HG03571 (cell line): Measurements from ENCODE around the gene S1PR5.

Experiments
- ATAC-seq: cut with Tn5 transposase; IDR thresholded peaks from one replicate; pipeline ENCODE4 v1.9.1; 2021; ENCODE audit not compliant: unreplicated experiment

Gene S1PR5

DNA sequence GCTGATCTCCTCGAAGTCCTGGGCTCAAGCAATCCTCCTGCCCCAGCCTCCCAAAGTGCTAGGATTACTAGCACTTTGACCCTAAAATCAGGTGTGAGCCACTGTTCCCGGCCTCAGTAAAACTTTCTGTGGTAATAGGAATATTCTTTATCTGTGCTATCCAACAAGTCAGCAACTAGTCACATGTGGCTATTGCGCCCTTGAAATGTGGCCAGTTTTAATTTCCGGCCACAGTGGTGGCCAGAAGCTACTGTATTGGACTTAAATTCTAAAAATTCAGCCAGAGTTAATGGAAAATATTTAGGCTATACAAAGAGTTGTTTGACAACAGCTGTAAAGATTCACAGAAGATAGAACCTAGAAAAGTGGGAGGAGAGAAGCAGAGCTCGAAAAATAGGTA lies 44.1 kb downstream of the S1PR5 start:
- ATAC-seq: no peak

DNA sequence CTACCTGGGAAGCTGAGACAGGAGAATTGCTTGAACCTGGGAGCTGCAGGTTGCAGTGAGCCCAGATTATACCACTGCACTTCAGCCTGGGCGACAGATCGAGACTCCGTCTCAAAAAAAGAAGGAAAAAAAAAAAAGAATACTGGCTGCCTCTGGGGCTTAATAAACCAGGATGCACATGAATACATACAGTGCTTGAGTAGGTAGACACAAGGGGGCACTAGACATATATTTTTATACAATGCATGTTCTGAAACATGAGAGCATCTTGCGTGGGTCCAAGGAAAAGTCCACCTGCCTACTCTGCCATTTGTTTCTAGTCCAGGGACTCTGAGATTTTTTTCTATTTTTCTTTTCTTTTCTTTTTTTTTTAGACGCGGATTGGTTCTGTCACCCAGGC lies 45.3 kb downstream of the S1PR5 start:
- ATAC-seq: no peak

DNA sequence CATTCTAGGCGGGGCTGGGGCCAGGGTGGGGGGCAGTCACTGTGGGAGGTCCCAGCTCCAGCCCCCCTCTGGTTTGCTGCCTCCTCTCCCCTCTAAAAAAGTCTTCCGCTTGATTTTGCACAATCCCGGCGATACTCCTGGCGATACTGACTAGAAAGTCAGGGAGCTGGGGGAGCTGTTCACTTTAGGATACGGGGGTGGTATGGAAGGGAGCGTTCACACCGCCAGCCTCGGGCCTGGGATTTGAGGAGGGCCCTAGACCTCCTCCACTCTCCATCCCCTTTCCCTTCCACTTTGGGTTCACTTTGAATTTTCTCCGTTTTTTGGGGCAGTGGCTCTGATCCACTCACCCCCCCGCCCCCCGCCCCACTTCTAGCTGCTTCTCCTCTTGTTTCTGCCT lies 49.1 kb downstream of the S1PR5 start:
- no peak for ATAC-seq

DNA sequence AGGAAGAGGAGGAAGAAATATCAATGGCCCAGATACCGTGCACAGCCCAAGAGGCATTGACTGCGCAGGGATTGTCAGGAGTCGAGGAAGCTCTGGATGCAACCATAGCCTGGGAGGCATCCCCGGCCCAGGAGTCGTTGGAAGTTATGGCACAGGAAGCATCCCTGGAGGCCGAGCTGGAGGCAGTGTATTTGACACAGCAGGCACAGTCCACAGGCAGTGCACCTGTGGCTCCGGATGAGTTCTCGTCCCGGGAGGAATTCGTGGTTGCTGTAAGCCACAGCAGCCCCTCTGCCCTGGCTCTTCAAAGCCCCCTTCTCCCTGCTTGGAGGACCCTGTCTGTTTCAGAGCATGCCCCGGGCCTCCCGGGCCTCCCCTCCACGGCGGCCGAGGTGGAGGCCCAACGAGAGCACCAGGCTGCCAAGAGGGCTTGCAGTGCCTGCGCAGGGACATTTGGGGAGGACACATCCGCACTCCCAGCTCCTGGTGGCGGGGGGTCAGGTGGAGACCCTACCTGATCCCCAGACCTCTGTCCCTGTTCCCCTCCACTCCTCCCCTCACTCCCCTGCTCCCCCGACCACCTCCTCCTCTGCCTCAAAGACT lies 50.0 kb downstream of the S1PR5 start:
- ATAC-seq: no peak

DNA sequence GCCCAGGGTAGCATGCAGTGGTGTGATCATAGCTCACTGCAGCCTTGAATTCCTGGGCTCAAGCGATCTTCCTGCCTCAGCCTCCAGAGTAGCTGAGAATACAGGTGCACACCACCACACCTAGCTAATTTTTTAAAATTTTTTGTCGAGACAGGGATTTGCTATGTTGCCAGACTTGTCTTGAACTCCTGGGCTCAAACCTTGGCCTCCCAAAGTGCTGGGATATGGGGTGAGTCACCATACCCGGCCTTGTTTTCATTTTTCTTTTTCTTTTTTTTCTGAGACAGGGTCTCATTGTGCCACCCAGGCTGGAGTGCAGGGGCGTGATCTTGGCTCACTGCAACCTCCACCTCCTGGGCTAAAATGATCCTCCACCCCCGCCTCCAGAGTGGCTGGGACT lies 52.8 kb downstream of the S1PR5 start:
- ATAC-seq: no peak
